HG03066 (cell line): ENCODE data around the gene HUNK.
"Not testable (repeated sequence)": the region's sequence is repeated elsewhere in the genome, so short reads cannot be mapped to it uniquely, and the experiment has no call there.

Source experiments
- ATAC-seq: cut with Tn5 transposase; IDR thresholded peaks from one replicate; pipeline ENCODE4 v1.9.1; 2021; ENCODE audit warnings: low read depth; ENCODE audit not compliant: unreplicated experiment

Gene HUNK

DNA sequence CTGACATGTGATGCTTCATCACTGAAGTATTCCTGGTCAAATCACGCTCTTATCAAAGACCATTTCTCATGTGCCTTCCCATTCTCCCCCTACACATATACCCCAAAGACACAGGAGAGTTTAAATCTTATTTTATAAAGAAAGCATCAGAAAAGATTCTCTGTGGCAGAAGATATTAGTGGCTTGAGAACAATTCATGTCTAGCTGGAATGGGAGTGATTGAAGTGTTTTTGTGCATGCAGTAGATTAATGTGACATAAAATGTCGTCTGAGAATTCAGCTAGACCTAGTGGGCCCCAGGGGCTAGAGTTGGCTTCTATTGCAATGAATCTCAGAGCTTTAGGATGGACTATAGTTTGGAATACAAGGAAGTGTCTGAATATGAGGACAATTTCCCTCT is 163.9 kb downstream of the HUNK start:
- no peak for ATAC-seq

DNA sequence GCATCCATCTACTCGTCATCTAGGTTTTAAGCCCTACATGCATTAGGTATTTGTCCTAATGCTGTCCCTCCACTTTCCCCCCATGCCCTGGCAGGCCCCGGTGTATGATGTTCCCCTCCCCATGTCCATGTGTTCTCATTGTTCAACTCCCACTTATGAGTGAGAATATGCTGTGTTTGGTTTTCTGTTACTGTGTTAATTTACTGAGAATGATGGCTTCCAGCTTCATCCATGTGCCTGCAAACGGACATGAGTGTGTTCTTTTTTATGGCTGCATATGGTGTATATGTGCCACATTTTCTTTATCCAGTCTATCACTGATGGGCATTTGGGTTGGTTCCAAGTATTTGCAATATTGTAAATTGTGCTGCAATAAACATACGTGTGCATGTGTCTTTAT is 165.9 kb downstream of the HUNK start:
- not testable (repeated sequence) for ATAC-seq

DNA sequence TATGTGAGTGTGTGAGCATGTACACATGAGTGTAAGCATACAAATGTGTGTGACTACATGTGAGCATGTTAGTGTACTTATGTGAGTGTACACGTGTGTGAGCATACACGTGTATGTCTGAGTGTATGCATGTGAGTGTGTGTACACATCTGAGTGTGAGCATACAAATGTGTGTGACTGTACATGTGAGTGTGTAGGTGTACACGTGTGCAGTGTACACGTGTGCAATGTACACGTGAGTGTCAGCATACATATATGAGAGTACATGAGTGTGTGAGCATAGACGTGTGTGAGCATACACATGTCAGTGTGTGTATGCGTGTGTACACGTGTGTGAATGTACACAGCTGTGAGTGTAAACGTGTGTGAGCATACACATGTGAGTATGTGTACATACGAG is 170.6 kb downstream of the HUNK start:
- no peak for ATAC-seq

DNA sequence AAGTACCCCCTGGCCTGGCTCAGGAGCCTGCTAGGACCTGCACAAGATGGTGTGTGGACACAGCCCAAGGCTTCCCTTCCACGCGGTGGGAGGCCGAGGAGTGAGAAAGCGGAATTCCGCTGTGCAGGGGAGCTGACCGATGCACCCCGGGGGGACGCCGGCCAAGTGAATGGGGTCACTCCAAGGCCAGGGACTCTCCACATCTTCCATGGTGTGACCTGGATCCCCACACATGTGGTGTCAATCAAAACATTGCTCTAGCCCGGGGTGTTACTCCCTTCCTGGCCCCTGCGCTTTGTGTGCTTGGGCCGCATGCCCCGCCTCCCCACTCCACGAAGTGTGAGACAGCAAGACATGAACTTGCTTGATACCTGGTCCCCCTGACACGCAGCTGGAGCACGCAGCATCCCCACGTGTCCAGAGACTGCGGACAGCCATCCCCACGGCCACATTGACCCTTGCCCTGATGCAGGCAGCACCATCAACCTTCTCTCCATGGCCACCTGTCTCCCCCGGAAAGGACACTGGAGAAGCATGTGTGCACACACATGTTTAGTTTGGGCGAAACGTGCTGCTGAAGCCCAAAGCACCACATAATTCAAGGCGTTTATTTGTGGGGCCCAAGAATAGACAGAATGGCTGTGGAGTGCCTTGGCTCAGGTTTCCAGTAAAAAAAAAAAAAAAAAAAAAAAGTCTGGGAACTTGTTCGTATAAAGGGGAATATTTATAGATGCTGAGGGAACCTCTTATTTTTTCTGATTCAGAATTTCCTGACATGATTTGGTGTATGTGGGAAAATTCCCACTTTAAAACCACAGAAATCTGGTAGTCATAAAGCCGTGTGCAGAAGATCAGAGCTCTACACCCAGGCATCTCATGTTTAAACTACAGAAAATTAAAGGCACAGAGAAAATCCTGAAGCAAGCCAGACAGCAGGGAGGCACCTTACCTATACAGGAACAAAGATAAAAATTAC is 171.7 kb downstream of the HUNK start:
- ATAC-seq: no peak

DNA sequence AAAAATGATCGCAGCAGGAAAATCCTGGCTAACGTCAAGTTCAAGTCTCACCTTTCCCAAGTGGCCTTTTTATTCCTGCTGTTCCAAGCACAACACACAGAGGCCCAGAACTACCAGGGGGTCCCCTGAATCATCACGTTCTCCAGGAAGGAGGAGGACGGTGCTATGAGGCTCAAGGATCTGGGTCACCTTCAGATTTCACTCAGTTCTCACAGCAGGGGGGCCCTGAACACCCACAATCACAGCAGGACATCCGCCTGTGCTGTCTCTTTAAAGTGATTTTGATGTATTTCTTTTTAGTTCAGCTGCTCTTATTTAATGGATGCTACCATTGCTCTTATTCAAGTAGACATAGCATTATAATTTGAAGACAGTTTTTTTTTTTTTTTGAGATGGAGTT is 173.4 kb downstream of the HUNK start:
- ATAC-seq: no peak

DNA sequence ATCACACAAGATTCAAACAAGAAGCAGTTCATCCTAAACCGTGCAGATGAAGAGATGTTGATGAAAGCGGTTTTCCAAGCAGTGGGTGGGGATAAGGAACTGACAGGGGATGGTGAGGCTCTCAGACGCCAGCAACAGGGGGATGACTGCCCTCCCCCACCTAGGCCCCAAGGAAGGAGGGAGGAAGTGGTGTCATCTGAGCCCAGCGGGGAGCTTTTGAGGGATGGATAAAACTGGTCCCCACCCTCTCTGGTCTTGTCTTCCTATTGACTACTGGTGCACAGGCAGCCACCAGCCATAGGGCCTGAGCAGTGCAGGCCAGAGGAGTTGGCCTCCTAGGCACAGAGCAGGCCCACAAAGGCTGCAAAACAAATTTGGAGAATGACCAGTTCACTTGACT is 175.5 kb downstream of the HUNK start:
- no peak for ATAC-seq
